Activated B cell treated with CpG ODN at 0.5 μM for 24 hours (primary cell): ENCODE data around the gene KRTAP27-1. TPM values are rescaled to one million over a fixed set of nuclear protein-coding genes. Genes with fewer than 3 reads are reported as not detected.

Source experiments
- ATAC-seq: fragments of 200-7000 bp; cut with Tn5 transposase; one replicate; pipeline ENCODE4 v1.10.0; 2021; ENCODE audit warnings: low read depth, mild to moderate bottlenecking, moderate library complexity
- CTCF ChIA-PET: fragments of 350-600 bp; sonication (Branson Sonifier 250); formaldehyde crosslinking; loops from one replicate; lab custom pipeline; 2021; ENCODE audit warnings: antibody characterized with exemption; lab: Charles Lee
- POLR2A ChIA-PET: fragments of 350-600 bp; sonication (Branson Sonifier 250); formaldehyde crosslinking; loops from one replicate; lab custom pipeline; 2021; ENCODE audit warnings: antibody characterized with exemption; lab: Charles Lee
- DNase-seq: peaks from one replicate; pipeline ENCODE4 v3.0.0; 2022
- H3K27ac Mint-ChIP-seq: one replicate; pipeline ENCODE4 v1.8.0; 2020; ENCODE audit warnings: mixed read lengths
- H3K27me3 Mint-ChIP-seq: one replicate; pipeline ENCODE4 v1.8.0; 2021; ENCODE audit warnings: mixed read lengths
- H3K36me3 Mint-ChIP-seq: one replicate; pipeline ENCODE4 v1.8.0; 2021; ENCODE audit warnings: low read depth, mixed read lengths
- H3K4me1 Mint-ChIP-seq: one replicate; pipeline ENCODE4 v1.8.0; 2021; ENCODE audit warnings: mixed read lengths
- H3K4me3 Mint-ChIP-seq: one replicate; pipeline ENCODE4 v1.8.0; 2020; ENCODE audit warnings: mild to moderate bottlenecking, mixed read lengths
- H3K9me3 Mint-ChIP-seq: one replicate; pipeline ENCODE4 v1.8.0; 2020; ENCODE audit warnings: mixed read lengths
- CTCF ChIP-seq: fragments of 200-600 bp; IDR thresholded peaks from one replicate; pipeline ENCODE4 v1.8.0; 2022; ENCODE audit warnings: antibody characterized with exemption, mild to moderate bottlenecking
- intact Hi-C: fragments of 100-400 bp; cut with micrococcal nuclease; formaldehyde crosslinking; loops from one replicate; pipeline ENCODE4 v1.15.1; 2024
- total RNA-seq: library from RNA; stranded (reverse); gene quantifications from 2 replicates; pipeline ENCODE4 v1.2.3, GENCODE V29; 2022

KRTAP27-1 gene
- total RNA-seq, 1 donor from 2014 or later, result not detected

DNA sequence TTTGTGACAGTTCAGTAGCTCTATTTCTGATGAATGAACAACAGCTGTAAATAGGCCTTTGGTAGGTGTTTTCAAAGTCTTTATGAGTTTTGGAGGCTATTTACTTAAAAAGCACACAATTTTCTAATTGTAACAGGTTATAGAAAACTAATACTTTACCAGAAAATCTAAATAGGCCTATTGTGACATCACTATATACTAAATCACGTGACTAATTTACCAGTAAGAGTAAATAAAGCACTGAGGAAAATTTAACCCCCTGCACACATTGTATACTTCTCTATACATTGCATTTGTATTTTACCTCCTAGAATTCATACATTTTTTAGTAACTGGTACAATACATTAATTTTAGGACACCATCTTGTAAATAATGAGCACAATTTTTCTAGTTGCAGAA is 32.4 kb downstream of the KRTAP27-1 start:
- POLR2A ChIA-PET, result no interaction called here
- Mint-ChIP-seq H3K4me3 (no peak overlapping the region), H3K27ac (no peak overlapping the region), H3K36me3 (no peaks in the 10 kb centered on the region), H3K9me3 (peaks cover 11% of the 10 kb centered on the region), H3K27me3 (no peaks in the 10 kb centered on the region), H3K4me1 (no peaks in the 10 kb centered on the region)
- CTCF ChIA-PET, result no interaction called here
- no peak for ATAC-seq
- no peak for DNase-seq
- intact Hi-C loops, result no loop called here
- no peak for TF ChIP-seq CTCF

DNA sequence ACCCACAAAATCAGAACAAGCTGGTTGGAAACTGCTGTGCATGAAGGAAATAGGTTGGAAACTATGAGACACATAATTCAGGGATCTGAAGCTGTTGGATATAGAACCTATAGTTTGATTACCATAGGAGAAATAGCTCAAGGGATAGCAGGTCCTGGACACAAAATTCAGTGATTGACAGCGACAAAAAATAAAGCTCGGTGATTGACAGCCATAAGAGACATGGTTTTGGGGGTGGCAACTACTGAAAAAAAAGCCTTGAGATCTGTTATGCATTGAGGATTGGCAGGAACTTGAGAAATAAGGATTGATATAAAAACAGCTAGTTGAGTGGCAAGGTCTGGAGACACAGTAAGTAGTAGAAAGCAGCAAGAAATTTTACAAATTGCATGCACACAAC is 48.3 kb downstream of the KRTAP27-1 start, which contains the start of gene KRTAP25-1:
Gene KRTAP25-1 (minus strand): TSS at position 300 of the 400 bp plus-strand sequence. CDS start 24 bp downstream, at position 276.
- no peak within 1 kb of the TSS for H3K4me3 Mint-ChIP-seq
- TF ChIP-seq CTCF, result no peak
- CTCF ChIA-PET, result no interaction called here

More for the DNA sequence above, 48.3 kb downstream of the KRTAP27-1 start, which contains the start of gene KRTAP25-1:
- no peaks in the 10 kb centered on the region for H3K9me3 Mint-ChIP-seq
- ATAC-seq, result no peak
- POLR2A ChIA-PET, result no interaction called here
- H3K36me3 Mint-ChIP-seq, result no peaks in the 10 kb centered on the region
- no peak within 1 kb of the TSS for H3K27ac Mint-ChIP-seq
- DNase-seq, result no peak
- H3K4me1 Mint-ChIP-seq, result no peaks in the 10 kb centered on the region
- H3K27me3 Mint-ChIP-seq, result no peaks in the 10 kb centered on the region
- intact Hi-C loops, result no loop called here

Other genes starting within 250 kb of the KRTAP27-1 start
- not detected in 2 replicates for gene CLDN17, start 170.9 kb downstream of the KRTAP27-1 start, total RNA-seq
- not detected in 2 replicates for gene CLDN8, start 121.6 kb downstream of the KRTAP27-1 start, total RNA-seq
- gene KRTAP24-1, start 54.7 kb downstream of the KRTAP27-1 start, total RNA-seq, result not detected in 2 replicates
- not detected in 2 replicates for gene KRTAP25-1, start 48.2 kb downstream of the KRTAP27-1 start, total RNA-seq
- not detected in 2 replicates for gene KRTAP26-1, start 17.4 kb downstream of the KRTAP27-1 start, total RNA-seq
- not detected in 2 replicates for gene KRTAP23-1, start 10.9 kb upstream of the KRTAP27-1 start, total RNA-seq
- gene KRTAP13-2, start 34.6 kb upstream of the KRTAP27-1 start, total RNA-seq, result not detected in 2 replicates
- not detected in 2 replicates for gene KRTAP13-1, start 58.3 kb upstream of the KRTAP27-1 start, total RNA-seq
- gene KRTAP13-3, start 88.2 kb upstream of the KRTAP27-1 start, total RNA-seq, result not detected in 2 replicates
- not detected in 2 replicates for gene KRTAP13-4, start 92.5 kb upstream of the KRTAP27-1 start, total RNA-seq
- not detected in 2 replicates for gene KRTAP15-1, start 102.6 kb upstream of the KRTAP27-1 start, total RNA-seq
- not detected in 2 replicates for gene KRTAP19-1, start 142.7 kb upstream of the KRTAP27-1 start, total RNA-seq
- gene KRTAP19-2, start 149.7 kb upstream of the KRTAP27-1 start, total RNA-seq, result not detected in 2 replicates
- not detected in 2 replicates for gene KRTAP19-3, start 154.3 kb upstream of the KRTAP27-1 start, total RNA-seq
- gene KRTAP19-4, start 159.5 kb upstream of the KRTAP27-1 start, total RNA-seq, result not detected in 2 replicates
- not detected in 2 replicates for gene KRTAP19-5, start 164.4 kb upstream of the KRTAP27-1 start, total RNA-seq
- not detected in 2 replicates for gene KRTAP19-6, start 204.2 kb upstream of the KRTAP27-1 start, total RNA-seq
- not detected in 2 replicates for gene KRTAP19-7, start 223.6 kb upstream of the KRTAP27-1 start, total RNA-seq